Fibroblast of pulmonary artery (primary cell): ENCODE data around the gene KIAA0586.
A peak's percentile ranks its signal among the peaks of the same experiment; 100 is the strongest.

Source experiments
- DNase-seq: peaks from one replicate; pipeline ENCODE4 v3.0.0-alpha.2; 2010; ENCODE audit warnings: low read depth
- H3K4me3 ChIP-seq: replicated peaks from 2 replicates; pipeline ENCODE4 v1.5.1; 2011; ENCODE audit warnings: low read depth, mild to moderate bottlenecking, control low read depth, low read length, moderate library complexity
- TF ChIP-seq, protein P1 (sequence below): IDR thresholded peaks from 2 replicates; pipeline ENCODE4 v1.5.1; 2011; ENCODE audit warnings: mild to moderate bottlenecking, control low read depth, low read length, inconsistent platforms; ENCODE audit errors: missing control alignments

The KIAA0586 gene

DNA sequence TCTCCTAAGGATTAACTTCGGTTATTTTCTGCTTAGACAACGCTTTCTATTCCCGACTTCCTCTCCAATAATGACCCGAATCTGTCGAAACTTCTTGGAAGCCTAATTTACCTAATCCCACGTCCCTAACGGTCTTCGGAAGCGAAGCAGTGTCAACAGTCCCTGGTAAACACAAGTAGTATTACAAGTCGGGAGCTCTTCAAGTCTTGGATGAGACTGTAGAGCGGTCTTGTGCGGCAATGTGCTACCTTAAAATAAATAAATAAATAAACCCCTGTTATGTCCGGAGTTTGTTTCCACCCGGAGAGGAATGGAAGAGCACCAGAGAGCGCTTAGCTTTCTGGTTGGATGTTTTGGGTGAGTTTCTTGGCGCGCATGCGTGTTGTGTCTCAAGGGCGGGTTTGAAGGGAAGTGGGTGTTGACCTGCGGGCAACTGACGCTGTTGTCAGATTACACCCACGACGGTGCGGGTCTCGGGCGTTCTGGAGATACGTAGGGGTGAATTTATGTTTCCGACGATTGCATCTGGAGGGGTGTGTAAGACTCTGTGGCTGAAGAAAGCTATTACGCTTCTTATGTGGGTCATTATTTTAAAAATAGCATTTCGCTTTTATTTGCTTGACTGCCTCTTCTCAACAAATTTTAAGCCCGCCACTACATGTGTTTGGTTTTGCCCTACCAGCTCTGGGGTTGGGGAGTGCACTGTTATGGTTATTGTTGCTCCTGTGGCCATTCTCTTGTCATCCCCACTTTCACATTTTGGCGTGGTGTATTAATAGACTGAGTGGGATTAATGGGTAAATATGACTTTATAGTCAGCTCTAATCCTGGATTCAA is at the start of gene KIAA0586, which contains the start of gene TIMM9:
Gene KIAA0586, plus strand, starts transcription at position 439 of the 837 bp plus-strand sequence. CDS start 546 bp downstream, outside the sequence.
Gene TIMM9, minus strand, starts transcription at position 251 of the 837 bp plus-strand sequence. CDS start 15,586 bp downstream, outside the sequence.
- DNase-seq = peak; percentile 100
- peak within 1 kb of the TSS; percentile 73 for H3K4me3 ChIP-seq
- TF ChIP-seq, protein P1, sequence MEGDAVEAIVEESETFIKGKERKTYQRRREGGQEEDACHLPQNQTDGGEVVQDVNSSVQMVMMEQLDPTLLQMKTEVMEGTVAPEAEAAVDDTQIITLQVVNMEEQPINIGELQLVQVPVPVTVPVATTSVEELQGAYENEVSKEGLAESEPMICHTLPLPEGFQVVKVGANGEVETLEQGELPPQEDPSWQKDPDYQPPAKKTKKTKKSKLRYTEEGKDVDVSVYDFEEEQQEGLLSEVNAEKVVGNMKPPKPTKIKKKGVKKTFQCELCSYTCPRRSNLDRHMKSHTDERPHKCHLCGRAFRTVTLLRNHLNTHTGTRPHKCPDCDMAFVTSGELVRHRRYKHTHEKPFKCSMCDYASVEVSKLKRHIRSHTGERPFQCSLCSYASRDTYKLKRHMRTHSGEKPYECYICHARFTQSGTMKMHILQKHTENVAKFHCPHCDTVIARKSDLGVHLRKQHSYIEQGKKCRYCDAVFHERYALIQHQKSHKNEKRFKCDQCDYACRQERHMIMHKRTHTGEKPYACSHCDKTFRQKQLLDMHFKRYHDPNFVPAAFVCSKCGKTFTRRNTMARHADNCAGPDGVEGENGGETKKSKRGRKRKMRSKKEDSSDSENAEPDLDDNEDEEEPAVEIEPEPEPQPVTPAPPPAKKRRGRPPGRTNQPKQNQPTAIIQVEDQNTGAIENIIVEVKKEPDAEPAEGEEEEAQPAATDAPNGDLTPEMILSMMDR = no peak

DNA sequence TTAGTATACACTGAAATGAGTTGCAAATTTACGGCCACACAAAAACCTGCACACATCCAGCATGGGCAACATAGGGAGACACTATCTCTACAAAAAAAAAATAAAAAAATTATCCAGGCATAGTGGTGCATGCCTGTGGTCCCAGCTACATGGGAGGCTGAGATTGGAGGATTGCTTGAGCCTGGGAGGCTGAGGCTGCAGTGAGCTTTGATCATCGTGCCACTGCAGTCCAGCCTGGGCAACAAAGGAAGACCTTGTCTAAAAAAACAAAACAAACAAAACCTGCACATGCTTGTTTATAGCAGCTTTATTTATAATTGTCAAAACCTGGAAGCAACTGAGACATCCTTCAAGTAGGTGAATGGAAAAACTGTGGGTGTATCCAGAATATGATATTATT is 36.7 kb upstream of the KIAA0586 start:
- H3K4me3 ChIP-seq = no peak overlapping the region
- TF ChIP-seq, protein P1 = no peak
- DNase-seq = no peak

DNA sequence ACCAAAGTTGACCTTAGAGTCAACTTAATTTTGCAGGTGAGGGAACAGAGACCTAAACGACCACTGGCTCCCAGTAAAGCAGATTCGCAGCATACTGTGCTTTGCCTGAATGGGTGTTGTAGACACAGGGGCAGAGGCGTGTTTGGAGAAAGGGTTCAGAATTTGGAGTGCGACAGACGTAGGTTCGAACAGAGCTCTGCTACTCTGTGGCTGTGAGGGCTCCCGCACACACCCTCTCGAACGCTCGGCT is 32.0 kb upstream of the KIAA0586 start:
- no peak for DNase-seq
- peak overlapping the region; percentile 38 for H3K4me3 ChIP-seq
- TF ChIP-seq, protein P1 = no peak

DNA sequence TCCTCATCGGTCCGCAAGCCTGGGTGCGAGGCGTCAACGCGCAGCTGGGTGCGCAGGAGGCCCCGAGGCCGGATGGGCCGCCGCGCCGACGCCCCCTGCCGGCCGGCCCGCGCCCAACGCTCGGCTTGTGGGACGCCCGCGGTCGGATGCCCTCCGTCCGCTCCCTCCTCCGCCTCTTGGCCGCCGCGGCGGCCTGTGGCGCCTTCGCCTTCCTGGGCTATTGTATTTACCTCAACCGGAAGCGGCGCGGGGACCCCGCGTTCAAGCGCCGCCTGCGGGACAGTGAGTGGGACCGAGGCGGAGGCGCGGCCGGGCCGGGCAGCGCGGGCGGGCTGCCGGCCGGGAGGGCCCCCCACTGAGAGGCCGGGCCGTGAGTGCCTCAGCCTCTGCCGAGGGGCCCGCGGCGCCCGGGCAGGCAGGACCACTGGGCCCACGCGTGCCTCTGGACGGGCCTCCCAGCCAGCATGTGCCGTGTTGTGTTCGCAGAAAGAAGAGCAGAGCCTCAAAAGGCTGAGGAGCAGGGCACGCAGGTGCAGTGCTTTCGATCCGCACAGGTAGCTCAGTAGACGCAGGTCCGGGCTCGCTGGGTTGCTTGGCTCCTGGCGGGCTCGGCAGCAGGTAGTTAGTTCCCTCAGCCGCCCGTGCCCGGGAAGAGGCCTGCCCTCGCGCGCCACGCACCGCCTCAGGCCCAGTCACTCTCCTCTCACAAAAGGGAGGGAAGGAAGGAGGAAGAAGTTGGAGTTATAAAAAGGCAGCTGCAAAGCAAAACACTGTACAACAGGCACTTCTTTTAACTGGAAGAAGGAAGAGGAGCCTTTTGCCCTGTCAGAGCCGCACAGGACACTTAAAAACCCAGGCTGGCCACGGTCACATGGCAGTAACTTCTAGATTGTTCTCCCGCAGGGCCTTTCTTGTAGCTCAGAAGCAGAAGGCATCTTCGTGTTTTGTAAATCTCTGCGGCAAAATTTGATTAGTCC is 31.4 kb upstream of the KIAA0586 start, which contains the start of gene TOMM20L:
Gene TOMM20L, plus strand, starts transcription at position 119 of the 977 bp plus-strand sequence. Its CDS starts 28 bp downstream, at position 147.
- TF ChIP-seq, protein P1 = peak; percentile 9
- DNase-seq = peak; percentile 63
- H3K4me3 ChIP-seq = peak within 1 kb of the TSS; percentile 38

DNA sequence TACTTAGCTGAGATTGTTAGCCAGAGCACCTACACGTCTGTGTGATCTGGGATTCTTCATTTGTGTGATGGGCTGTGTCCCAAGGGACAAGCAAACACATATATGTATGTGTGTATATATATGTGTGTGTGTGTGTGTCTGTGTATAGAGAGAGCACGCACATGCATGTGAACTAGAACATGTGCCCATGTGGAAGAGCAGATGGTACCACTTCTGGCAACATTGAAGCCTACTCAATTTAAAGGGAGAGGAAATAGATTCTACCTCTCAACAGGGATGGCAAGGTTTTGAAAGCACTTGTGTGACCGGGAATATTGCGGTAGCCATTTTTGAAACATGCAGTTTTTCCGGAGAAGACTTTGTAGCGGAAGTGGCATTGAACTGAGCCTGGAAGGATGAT is 30.4 kb upstream of the KIAA0586 start:
- H3K4me3 ChIP-seq = no peak overlapping the region
- DNase-seq = no peak
- TF ChIP-seq, protein P1 = no peak

DNA sequence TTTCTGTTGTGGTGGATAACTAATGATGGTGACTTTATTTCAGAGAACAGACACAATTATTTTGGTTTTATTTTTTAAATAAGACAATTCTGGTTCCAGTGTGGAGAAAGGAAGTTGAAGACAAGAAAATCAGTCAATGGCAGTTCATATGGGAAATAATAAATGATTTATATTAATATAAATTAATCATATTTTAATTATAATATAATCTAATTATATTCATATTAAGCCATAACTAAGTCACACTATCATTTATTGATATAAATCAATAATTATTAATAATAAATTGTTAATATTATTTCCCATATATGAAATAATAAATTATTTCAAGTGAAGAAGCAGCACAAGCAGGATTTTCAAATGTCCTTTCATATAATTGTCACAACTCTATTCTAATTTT is 29.0 kb upstream of the KIAA0586 start:
- H3K4me3 ChIP-seq = no peak overlapping the region
- TF ChIP-seq, protein P1 = no peak
- DNase-seq = no peak
